ENCODE data around the gene EFCAB8.
"Not testable (repeated sequence)": the region's sequence is repeated elsewhere in the genome, so short reads cannot be mapped to it uniquely, and the experiment has no call there.

Gene EFCAB8

GRCh38 chr20:32914031-32914430 is 55.3 kb downstream of the EFCAB8 start:
- DNase-seq, result no peak

DNA sequence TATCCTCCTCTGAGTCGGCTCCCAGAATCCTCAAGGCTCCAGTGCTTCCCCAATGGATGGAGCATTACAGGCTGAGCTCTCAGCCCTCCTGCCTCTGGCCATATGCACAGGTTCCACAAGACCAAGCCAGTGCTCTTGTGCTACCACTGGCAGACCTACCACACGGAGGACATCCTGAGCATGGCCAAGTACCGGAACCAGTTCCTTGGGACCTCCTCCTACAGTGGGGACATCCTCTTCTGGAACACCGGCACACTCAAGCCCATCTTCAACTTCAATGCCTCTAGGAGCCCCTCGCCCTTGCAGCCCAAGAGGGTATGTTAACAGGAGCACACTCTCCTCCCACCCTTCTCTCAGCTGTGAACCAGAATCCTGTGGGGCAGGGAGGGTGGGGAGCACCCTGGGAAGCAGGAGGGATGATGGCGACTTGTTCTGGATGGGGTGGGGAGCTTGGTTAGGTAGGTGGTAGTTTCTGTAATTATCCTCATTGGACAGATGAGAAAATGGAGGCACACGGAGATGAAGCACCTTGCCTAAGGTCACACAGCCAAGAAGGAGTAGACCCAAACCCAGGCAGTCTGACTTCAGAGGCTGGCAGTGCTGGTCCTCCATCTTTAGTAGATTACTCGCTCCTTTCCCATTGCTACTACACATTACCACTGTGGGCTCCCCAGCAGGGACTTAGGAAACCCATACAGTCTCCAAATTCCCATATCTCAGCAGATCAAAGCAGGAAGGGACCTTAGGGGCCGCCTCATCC is 58.6 kb downstream of the EFCAB8 start:
- no peak for DNase-seq

DNA sequence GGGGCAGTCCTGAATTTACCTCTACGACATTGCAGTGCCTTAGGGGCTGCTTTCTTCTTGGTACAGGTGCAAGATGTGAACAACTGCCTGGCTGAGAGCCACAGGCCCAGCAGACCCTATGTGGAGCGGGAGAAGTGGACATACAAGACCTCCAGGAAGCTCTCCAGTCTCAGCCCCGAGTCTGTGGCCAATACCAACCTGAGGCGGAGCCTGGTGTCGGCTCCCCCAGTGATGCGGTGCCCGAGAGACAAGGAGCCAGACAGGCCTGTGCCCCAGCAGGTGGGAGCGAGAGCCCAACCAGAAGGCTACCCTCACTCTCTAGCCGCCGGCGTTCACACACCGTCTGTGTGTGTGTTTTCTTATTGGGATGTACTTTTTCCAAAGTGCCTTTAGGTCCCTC is 59.6 kb downstream of the EFCAB8 start:
- DNase-seq, result no peak

DNA sequence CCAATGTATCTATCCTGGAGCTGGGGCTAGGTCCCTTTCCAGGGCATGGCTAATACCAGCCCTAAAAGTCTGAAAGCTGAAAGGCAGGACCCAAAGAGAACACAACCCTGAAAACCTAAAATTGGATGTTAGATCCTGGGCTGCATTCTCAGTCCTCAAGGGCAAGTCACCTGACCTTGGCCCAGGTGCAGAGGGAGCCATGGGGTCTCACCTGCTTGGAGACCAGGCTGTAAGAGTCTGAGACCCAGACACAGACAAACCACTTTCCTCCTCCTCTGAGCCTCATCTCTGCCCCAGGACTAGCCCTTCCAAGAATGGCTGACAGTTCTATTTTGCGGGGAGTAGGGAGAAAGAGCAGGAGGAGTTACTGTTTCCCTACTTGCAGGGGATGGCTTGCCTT is 60.0 kb downstream of the EFCAB8 start:
- no peak for DNase-seq

DNA sequence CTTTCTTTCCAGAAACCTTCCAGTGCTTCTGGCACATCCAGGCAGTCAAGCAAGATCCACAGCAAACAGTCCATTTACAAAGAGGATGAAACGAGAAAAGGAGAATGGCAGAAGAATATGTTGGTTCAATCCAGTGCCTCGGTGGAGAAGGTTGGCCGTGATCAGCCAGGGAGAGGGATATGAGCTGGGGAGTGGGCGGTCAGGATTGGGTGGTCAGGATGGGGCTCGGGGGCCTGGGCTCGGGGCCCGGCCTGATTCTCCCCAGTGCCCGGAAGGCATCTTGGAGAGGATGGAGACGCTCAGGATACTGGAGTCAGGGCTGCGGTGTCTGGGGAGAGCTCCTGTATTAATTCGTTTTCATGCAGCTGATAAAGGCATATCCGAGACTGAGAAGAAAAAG is 61.3 kb downstream of the EFCAB8 start:
- no peak for DNase-seq

DNA sequence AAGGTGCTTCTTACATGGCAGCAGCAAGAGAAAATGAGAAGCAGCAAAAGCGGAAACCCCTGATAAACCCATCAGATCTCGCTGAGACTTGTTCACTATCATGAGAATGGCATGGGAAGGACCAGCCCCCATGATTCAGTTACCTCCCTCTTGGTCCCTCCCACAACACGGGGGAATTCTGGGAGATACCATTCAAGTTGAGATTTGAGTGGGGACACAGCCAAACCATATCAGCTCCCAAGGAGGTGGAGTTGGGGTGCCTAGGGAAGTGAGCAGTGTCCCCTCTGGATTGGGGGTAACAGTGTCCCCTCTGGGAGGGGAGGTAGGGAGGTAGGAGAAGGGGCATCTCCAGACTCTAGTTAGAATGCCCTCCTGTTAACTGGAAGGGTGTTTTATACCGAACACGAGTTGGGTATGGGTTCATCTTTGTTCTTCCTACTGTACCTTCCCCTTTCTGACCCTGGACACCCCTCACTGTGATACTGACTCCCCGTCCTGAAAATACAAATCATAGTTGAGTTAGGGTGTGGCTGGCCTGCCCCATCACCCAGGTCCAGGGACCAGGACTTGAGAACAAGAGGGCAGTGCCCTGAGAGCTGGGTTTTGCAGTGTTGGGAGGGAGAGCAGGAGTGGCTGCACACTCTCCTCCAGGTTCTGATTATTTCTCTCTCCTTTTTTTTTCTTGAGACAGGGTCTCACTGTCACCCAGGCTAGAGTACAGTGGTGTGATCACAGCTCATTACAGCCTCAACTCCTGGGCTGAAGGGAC is 62.0 kb downstream of the EFCAB8 start:
- DNase-seq, result no peak

DNA sequence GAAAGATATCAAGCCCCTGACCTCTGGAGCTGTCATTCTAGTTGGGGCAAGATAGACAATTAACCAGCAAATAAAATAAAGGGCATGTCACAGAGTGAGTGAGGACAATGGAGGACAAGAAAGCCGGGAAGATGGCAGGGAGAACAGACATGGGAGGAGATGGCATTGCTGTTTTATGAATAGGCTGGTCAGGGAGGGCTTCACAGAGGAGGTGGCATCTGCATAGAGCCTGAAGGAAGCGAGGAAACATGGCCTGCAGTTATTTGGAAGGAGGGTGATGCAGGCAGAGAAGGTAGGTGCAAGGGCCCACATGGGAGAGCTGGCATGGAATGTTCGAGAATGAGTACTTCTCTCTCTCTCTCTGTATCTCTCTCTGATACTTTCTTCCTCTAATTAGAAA is 63.7 kb downstream of the EFCAB8 start:
- no peak for DNase-seq

GRCh38 chr20:32924781-32925180 is 66.1 kb downstream of the EFCAB8 start:
- DNase-seq, result no peak

DNA sequence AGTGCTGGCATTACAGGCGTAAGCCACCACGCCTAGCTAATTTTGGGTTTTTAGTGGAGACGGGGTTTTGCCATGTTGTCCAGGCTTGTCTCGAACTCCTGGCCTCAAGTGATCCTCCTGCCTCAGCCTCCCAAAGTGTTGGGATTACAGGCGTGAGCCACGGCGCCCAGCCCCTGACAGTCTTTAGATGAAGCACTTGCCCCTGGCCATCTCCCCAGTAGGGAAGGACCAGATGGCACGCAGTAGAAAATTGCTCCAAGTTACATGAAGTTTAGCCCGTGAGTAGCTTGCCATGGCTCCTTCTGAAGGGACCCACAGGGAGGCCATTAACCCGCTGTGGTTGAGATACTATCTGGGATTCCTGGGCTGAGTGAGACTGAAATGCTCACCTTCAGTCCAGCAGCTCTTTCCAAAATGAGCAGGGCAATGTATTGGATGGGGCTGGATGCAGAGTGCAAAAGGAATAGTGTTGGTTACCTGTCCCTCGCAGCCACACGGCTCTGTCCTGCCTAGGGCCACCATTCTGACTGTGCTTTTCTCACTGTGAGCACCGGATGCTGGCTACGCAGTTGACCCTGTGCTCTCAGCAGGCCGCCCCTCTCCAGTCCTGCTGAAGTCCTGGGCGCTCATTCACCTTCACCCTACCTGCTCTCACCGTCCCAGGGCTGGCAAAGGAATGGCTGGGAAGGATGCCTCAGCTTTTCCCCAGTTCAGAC is 66.9 kb downstream of the EFCAB8 start:
- DNase-seq, result no peak

DNA sequence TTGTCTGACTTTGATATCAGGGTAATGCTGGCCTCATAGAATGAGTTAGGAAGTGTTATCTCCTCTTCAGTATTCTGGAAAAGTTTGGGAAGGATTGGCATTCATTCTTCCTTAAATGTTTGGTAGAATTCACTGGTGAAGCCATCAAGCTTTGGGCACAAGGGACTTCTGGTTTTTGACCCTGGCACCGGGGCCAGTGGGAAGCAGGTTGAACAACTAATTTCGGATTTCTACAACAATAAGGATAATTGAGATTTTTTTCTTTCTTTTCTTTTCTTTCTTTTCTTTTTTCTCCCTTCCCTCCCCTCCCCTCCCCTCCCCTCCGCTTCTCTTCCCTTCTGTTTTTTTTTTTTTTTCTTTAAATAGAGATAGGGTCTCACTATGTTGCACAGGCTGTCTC is 70.4 kb downstream of the EFCAB8 start:
- no peak for DNase-seq

GRCh38 chr20:32930181-32930580 is 71.5 kb downstream of the EFCAB8 start:
- no peak for DNase-seq

DNA sequence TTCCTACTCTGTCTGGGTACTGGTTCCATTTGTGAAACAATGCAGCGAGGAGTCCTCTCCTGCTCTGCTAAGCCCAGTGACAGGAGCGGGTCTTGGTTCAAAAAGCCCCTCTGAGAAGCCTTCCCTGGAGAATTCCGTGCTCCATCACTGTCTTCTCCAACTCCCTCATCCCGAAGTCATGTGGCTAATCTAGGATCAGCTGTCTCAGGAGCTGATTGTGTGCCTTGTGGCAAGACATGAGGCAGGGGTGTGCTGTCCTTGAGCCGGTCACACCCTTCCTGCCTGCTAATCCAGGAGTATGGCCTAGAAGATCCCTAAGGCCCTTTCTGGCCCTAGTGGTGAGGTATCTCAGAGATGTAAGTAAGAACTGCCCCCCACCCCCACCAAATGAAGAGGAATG is 72.0 kb downstream of the EFCAB8 start:
- no peak for DNase-seq

- DNase-seq, result no peak
Observed at GRCh38 chr20:32934580-32934979, 75.9 kb downstream of the EFCAB8 start.

DNA sequence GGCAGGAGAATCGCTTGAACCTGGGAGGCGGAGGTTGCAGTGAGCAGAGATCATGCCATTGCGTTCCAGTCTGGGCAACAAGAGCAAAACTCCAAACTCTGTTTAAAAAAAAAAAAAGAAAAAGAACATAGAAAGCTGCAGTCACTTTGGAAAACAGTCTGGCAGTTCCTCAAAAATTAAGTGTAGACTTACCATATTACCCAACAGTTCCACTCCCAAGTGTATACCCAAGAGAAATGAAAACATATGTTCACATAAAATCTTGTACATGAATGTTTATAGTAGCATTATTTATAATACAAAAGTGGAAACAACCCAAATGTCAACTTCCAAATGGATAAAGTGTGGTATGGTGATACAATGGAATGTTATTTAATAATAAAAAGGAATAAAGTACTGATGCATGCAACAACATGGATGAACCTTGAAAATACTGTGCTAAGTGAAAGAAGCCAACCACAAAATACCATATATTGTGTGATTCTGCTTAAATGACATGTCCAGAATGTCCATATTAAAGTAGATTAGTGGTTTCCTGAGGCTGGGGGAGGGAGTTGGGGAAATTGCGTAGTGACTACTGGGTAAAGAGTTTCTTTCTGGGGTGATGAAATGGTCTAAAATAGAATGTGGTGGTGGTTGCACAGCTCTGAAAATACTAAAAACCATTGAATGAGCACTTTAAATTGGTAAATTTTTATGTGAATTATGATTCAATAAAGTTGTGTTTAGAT is 82.6 kb downstream of the EFCAB8 start:
- DNase-seq, result no peak

GRCh38 chr20:32943490-32944052 is 84.8 kb downstream of the EFCAB8 start:
- DNase-seq, result no peak

GRCh38 chr20:32945710-32946221 is 87.0 kb downstream of the EFCAB8 start:
- peak; percentile 42 for DNase-seq

DNA sequence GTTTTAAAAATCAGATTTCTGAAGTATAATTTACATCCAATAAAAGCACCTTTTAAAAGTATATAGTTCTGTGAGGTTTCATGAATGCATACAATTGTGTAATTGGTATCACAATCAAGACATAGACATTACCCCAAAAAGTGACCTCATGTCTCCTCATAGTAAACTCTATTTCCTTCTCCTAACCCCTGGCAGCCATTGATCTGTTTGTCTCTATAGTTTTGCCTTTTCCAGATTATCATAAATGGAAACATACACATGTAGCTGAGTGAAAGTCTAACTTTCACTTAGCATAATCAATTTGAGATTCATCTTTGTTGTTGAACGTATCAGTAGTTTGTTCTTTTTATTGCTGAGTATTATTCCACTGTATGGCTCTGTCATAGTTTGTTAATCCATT is 87.9 kb downstream of the EFCAB8 start:
- no peak for DNase-seq

GRCh38 chr20:32950539-32950938 is 91.8 kb downstream of the EFCAB8 start:
- not testable (repeated sequence) for DNase-seq

- no peak for DNase-seq
Observed at GRCh38 chr20:32957459-32957858, 98.7 kb downstream of the EFCAB8 start.

DNA sequence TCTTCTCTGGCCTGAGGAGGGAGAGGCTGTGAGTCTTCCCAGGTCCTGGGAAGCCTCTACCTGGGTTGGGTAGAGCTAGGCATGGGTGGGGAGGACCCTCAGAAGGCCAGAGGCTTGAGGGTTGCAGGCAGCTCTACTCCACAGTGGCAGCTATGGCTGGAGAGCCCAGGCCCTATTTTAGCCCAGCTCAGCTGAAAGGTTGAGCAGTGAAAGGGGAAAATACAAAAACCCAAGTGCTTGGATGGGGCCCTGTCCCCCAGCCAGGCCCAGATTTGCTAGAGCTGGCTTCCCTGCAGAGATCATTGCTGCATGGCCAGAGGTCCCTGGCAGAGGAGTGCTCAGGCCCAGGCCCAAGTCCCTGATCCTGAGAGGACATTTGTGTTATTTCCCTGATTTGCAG is 99.9 kb downstream of the EFCAB8 start:
- DNase-seq, result no peak

DNA sequence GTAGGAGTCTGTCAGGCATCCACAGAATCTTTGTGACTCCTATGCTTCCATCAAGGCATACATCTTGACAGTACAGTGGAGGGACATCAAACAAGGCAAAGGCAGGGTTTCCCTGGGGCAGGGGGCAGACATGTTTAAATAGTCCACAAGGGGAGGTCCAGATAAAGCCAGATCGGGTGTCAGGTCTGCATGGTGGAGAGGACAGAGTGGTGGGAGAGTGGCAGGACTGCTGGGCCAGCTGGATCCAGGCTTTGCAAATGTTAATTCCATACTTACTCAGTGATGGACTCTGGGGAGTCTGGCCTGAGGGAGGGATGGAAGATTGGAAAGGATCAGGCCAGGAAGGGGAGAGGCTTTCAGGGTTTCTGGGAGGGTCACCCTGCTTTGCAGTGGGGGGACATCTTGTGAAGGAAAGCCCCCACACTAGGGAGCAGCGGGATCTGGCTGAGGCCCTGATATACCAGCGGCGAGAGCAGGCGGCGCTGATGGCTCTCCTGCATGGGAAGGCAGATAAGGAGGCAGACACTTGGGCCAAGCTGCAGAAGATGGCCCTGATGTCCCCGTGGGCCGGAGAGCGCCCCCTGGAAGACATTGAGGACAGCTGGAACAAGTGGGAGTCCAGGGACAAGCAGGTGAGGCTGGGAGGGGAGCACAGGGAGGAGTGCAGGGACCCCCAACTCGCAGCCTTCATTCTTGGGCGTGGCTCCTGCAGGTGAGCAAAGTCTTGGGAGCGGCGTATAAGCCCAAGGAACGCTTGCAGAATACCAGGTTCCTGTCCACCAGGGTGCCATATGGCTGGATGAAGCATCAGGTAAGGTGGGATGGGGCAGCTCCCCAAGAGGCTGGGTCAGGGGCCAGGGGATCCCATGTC is 100.9 kb downstream of the EFCAB8 start:
- no peak for DNase-seq

GRCh38 chr20:32960222-32960518 is 101.4 kb downstream of the EFCAB8 start:
- no peak for DNase-seq

Measured in CD4-positive, alpha-beta T cell treated with Interleukin-4 for 4 hours (primary cell).